SK-MEL-5 (cell line): ENCODE results near the gene HAUS2. TPM values are rescaled to one million over a fixed set of nuclear protein-coding genes. Genes with fewer than 3 reads are reported as not detected.
A peak's percentile ranks its signal among the peaks of the same experiment; 100 is the strongest.
"Not testable (repeated sequence)": the region's sequence is repeated elsewhere in the genome, so short reads cannot be mapped to it uniquely, and the experiment has no call there.

Experiments used
- DNase-seq: peaks from one replicate; pipeline ENCODE4 v3.0.0-alpha.2; 2016; ENCODE audit warnings: low read depth, low spot score
- in situ Hi-C: cut with HindIII; loops from 2 replicates; pipeline ENCODE4 v1.10.0; 2016; ENCODE audit warnings: low sequenced_read_pairs, high pct_unique_total_duplicates, low pct_unique_long_range_greater_than_20kb
- total RNA-seq: library from RNA; depleted of rRNA; stranded (reverse); fragments of >200 nt; shearing (Covaris generic); gene quantifications from 2 replicates; pipeline ENCODE4 v1.2.3, GENCODE V29; 2014; rRNA removed

HAUS2 gene
- total RNA-seq, 1 experiment from 2014 or later: 42.0 TPM

DNA sequence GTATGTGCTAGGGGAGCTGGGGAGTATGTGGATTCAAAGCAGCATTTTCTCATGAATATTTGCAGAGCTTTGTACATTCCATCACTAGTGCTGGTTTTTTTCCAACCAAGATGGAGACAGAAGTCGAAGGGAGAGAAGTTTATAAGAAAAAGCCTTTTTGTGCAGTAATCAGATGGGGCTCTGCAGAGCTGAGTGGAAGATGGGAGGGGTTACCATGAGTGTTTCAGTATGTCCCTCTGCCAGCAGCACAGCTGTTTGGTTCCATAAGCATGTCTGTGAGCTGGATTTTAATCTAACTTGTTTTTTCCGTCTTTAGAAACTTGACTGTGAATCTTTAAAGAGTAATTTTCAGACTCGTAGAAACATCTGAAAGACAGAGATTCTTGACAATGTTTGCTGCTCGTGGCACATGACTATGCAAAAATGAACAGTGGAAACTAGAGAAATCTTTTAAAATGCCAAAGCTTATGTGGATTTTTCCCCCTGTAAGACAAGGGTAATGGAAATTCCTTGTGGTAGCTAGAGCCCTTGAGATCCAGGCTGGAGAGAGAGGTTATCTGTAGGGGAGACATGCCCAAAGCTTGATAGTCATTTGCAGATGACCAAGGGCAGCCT, 47.1 kb downstream of the HAUS2 start:
- DNase-seq: no peak
- in situ Hi-C loops: no loop called here

DNA sequence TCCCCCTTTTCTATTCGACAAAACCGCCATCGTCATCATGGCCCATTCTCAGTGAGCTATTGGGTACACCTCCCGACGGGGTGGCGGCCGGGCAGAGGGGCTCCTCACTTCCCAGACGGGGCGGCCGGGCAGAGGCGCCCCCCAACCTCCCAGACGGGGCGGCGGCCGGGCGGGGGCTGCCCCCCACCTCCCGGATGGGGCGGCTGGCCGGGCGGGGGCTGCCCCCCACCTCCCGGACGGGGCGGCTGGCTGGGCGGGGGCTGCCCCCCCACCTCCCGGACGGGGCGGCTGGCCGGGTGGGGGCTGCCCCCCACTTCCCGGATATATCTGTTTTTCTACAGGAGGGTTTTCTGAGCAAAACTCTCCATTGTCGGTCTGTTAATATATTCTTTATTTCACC, 52.7 kb downstream of the HAUS2 start:
- DNase-seq, in situ Hi-C loops: not testable (repeated sequence)

DNA sequence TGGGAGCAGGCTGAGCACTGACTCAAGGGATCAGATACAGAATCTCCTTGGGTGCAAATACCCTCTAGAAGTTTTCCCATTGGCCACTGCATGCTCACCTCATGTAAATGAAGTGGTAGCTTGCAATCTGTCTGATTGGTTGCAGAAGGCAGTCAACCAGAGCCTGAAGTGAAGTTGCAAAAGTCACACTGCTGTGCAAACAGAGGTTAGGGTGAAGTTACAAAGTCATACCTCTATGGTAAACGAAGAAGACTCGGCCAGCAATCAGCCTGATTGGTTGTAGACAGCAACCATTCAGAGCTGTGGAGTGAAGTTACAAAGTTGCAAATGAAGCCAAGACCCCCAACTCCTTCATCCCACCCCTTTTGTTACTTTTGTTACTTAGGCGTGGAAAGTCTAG, 53.9 kb downstream of the HAUS2 start:
- no peak for DNase-seq
- in situ Hi-C loops: no loop called here

DNA sequence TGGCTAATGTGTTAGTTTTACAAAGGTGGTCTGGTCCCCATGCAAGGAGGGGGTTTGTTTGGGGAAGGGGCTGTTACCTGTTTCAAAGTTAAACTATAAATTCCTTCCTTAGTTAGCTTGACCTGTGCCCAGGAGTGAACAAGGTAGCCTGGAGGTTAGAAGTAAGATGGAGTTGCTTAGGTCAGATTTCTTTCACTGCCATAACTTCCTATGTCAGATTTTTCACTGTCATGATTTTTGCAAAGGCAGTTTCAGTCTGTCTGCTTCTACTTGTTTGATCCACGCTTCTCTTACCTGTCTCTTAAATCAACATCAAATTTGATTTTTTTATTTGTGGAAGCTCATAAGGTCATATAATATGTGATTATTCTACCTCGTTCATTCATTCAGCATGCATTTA, 55.3 kb downstream of the HAUS2 start:
- DNase-seq: no peak
- in situ Hi-C loops: no loop called here

DNA sequence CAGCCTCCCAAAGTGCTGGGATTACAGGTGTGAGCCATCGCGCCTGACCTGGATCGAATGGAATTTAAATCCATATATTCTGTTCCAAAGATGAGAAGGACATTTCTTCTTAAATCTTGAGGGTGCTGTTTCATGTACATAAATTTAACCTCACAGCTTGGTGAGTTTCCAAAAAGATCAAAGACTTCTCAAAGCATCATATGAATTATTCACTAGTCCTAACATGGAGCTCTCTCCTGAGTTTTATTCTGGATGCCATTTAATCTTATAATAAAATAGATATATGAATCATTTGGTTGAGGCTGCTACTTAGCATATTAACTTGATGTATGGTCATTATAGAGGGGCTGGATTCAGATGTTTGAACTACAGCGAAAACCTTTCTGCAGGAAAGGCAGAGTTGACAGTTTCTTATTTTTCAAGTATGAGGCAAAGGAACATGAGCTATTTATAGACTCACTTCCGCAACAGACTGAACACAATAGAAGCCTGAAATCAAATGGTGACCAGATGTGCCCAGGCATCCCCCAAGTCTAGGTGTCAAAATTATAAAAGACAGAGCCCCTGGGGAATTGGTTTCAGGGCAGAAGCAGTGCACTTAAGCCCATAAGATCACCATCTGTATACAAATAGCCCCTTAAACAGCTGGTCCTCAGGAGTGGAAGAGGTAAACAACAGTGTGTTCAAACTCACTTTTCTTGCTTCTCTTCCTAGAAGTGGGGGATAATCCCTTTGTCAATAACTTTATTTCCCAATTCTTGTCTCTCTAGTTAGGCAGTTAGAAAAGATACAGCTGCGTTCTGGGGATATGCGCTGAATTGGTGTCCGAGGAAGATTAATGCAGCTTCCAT, 56.5 kb downstream of the HAUS2 start:
- no peak for DNase-seq
- in situ Hi-C loops: no loop called here

DNA sequence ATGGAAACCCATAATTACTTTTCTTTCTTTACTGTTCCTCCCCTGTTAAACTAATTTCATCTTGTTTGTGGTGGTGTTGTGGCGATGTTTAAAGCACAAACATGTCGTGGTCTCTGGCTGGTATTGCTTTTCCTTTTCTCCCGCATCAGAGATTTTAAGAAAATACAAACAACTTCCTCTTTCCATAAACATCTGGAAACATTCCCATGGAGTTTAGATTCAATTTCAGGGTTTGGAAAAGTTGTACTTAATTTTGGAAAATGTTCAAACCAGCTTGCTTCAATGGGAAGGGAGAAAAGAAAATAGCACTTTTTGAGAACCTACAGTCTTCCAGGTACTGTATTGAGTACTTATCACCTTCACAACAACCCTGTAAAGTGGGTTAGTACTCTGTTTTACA, 57.2 kb downstream of the HAUS2 start:
- in situ Hi-C loops: no loop called here
- no peak for DNase-seq

DNA sequence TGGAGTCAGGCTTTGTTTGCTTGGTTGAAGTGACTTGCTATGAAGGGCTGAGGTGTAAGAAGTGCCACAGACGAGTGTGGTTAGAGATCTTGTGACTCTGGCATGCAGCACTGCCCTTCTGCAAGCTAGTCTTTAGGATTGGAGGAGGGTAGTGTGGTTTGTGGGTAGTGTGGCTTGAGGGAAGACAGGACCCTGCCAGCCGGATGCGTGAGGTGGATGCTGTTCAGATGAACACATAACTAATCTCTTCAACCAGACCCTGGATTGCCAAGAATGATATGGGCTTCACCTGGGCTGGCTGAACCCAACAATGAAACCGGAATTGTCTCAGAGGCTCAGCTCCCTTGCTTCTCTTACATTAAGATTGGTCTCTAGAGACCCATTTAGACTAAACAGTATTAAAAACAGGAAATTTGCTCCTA, 59.5 kb downstream of the HAUS2 start:
- in situ Hi-C loops: no loop called here

DNA sequence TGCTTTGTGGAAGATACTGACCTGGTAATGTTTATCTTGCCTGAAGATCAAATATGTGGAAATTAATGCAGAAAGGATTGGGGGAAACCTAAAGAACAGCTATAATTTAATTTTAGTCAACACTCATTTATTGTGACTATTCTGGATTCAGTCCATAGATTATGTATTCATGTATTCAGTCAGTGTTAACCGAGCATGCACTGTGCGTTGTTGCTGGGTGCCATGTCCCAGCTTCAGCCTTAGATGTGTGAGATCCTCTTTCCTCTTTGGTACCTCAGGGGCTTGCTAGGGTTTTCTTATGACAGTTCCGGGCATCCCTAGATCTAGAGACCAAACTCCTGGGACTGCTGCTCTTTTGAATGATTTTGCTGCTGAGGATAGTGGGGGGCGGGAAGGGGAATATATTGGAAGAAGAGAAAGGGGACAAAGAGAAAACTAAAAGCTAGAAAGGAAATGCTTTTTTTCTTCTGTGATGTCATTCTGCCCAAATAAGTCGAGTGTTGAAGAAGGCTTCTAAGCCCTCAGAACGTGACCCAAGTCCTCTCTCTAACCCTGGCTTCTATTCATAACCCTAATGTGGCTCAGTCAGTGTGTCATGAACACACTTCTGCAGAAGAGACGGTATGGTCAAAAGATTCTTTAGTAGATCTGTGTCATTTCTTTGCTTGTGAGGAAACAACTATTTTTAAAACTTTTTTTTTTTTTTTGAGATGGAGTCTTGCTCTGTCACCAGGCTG, 60.3 kb downstream of the HAUS2 start:
- no peak for DNase-seq
- in situ Hi-C loops: no loop called here

More for the DNA sequence above, 59.5 kb downstream of the HAUS2 start:
- DNase-seq: peak; percentile 77

DNA sequence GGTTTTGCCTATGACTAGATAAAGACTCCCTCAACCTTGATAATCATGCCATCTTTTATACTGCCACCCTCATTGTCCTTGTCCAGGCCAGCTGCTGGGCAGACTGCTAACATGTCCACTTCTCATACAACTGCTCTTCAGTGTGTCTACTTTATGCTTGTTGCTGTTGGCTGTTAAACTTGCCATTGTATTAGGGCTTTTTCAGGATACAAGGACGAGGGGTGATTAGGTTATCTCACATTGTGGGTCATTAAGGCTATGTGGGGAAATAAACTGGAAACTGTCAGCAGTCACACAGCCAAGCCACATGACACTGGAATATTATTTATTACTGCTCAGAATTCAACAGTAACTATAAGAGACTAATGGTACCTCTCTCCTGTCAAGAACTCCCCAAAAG, 62.9 kb downstream of the HAUS2 start:
- no peak for DNase-seq
- in situ Hi-C loops: no loop called here

DNA sequence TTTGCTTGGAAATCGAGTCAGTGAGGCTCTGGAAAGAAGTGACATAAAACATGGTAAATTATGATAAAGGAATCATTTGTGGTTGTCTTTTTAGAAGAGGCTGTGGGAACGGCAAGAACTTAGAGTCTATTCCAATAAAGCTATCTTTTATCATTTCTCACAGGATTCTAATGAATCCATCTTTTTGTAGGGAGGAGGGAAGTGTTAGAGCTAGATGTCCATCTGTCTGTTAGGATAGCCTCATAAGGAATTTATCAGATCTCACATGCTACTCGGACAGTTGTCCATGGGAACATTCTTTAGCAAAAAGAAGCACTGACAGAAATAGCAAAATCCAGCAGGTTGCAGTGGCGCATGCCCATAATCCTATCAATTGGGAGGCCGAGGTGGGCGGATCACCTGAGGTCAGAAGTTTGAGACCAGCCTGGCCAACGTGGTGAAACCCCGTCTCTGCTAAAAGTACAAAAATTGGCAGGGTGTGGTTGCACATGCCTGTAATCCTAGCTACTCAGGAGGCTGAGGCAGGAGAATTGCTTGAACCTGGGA, 63.8 kb downstream of the HAUS2 start:
- in situ Hi-C loops: no loop called here

DNA sequence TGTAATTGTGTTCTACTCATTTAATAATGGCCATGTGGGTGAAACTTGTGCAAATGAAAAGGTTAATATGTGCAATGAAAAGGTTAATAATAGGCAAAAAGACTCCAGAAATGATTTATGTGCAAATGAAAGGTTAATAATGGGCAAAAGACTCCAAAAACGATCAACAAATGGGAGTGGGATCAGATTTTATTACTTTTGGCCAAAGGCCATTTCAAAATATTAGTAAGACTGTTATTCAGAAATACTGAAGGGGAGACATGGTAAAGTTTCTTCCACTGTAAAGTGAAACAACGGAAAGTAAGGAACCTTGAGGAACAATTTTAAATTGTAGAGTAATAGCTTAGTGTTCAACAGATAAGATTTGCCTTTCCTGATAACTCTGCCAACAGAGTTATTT, 67.5 kb downstream of the HAUS2 start:
- in situ Hi-C loops: no loop called here
- no peak for DNase-seq

More for the DNA sequence above, 63.8 kb downstream of the HAUS2 start:
- no peak for DNase-seq

Other genes starting within 250 kb of the HAUS2 start
- gene CAPN3, start 189.3 kb upstream of the HAUS2 start, total RNA-seq: 640 and 659 TPM in 2 replicates
- gene ZNF106, start 57.7 kb upstream of the HAUS2 start, total RNA-seq: 173 and 184 TPM in 2 replicates
- gene SNAP23, start 53.2 kb upstream of the HAUS2 start, total RNA-seq: 62.8 and 68.8 TPM in 2 replicates
- 11.3 and 12.5 TPM in 2 replicates for gene LRRC57, start within 50 bp of the HAUS2 start, total RNA-seq
- 2.1 and 2.2 TPM in 2 replicates for gene STARD9, start 26.8 kb downstream of the HAUS2 start, total RNA-seq
- gene CDAN1, start 188.3 kb downstream of the HAUS2 start, total RNA-seq: 8.7 and 11.8 TPM in 2 replicates